ENCODE measurements around the gene PRDM16. TPM values are rescaled to one million over a fixed set of nuclear protein-coding genes. Genes with fewer than 3 reads are reported as not detected.

PRDM16 gene
- polyA plus RNA-seq, 1 of the 3 experiments (the other 2 are of a cell fraction), result not detected

DNA sequence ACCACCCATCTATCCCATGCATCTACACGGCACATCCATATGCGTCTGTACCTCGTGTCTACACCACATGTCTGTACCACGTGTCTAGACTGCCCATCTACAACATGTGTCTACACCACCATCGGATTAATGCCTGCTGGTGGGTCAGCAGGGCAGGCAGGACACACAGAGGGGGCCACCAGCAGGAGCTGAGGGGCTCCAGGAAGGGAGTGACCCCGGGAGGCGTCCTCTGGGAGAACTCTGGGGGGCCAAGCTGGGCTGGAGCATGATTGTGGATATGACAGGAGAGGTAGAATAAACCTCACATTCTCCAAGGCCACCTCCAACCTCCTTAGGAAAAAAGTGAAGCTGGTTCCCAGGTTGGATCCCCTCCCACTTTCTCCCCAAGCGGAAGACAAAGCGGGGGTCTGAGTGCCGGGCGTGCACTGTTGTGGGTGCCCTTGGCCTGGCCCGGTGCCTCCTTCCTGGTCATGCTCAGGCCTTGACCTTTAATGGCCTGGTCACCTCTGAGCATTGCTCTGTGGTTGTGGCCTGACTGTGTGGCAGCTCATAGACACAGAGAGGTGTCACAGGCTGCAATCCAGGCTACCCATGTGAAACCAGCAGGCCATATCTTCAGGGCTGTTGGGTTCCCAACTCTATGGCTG is 48.6 kb upstream of the PRDM16 start:
- POLR2A ChIA-PET, result no interaction called here
- TF ChIP-seq MXI1 (IDR thresholded peaks at IDR 0.05; ENCODE audit: low read depth, low read length) (no peak), FOSL2 (IDR thresholded peaks at IDR 0.05; ENCODE audit: borderline replicate concordance, low read depth) (no peak), NRF1 (IDR thresholded peaks at IDR 0.05; ENCODE audit: low read depth, low read length) (no peak), RCOR1 (IDR thresholded peaks at IDR 0.05; ENCODE audit: low read length) (no peak), GABPA (IDR thresholded peaks at IDR 0.05; ENCODE audit: low read depth) (no peak), TCF12 (IDR thresholded peaks at IDR 0.05) (no peak), SMC3 (IDR thresholded peaks at IDR 0.05; ENCODE audit: low read depth, low read length) (no peak), EZH2phosphoT487 (IDR thresholded peaks at IDR 0.05; ENCODE audit: borderline replicate concordance, low read depth) (no peak)
- TF ChIP-seq, protein P1, sequence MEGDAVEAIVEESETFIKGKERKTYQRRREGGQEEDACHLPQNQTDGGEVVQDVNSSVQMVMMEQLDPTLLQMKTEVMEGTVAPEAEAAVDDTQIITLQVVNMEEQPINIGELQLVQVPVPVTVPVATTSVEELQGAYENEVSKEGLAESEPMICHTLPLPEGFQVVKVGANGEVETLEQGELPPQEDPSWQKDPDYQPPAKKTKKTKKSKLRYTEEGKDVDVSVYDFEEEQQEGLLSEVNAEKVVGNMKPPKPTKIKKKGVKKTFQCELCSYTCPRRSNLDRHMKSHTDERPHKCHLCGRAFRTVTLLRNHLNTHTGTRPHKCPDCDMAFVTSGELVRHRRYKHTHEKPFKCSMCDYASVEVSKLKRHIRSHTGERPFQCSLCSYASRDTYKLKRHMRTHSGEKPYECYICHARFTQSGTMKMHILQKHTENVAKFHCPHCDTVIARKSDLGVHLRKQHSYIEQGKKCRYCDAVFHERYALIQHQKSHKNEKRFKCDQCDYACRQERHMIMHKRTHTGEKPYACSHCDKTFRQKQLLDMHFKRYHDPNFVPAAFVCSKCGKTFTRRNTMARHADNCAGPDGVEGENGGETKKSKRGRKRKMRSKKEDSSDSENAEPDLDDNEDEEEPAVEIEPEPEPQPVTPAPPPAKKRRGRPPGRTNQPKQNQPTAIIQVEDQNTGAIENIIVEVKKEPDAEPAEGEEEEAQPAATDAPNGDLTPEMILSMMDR (IDR thresholded peaks at IDR 0.05), result no peak
- TF ChIP-seq, protein P2, sequence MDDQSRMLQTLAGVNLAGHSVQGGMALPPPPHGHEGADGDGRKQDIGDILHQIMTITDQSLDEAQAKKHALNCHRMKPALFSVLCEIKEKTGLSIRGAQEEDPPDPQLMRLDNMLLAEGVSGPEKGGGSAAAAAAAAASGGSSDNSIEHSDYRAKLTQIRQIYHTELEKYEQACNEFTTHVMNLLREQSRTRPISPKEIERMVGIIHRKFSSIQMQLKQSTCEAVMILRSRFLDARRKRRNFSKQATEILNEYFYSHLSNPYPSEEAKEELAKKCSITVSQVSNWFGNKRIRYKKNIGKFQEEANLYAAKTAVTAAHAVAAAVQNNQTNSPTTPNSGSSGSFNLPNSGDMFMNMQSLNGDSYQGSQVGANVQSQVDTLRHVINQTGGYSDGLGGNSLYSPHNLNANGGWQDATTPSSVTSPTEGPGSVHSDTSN (IDR thresholded peaks at IDR 0.05), result no peak
- 52% methylated on average over 11 of the region's 12 CpGs for WGBS (ENCODE audit: low lambda C conversion rate)
- Histone ChIP-seq H3K9me3 (no peaks in the 10 kb centered on the region), H3K4me2 (no peak overlapping the region), H3K27me3 (ENCODE audit: insufficient read depth) (no peaks in the 10 kb centered on the region), H3K36me3 (replicated peaks in 1 of 2; ENCODE audit: control insufficient read depth in 1 of 2, insufficient read depth in 2 of 2, low read length in 1 of 2) (no peaks in the 10 kb centered on the region), H3K9me2 (no peaks in the 10 kb centered on the region), H4K20me1 (ENCODE audit: insufficient read depth) (no peaks in the 10 kb centered on the region), H3K4me1 (ENCODE audit: control insufficient read depth in 1 of 2, insufficient read depth in 2 of 2, low read depth in 1 of 2, low read length in 1 of 2) (no peaks in the 10 kb centered on the region), H3K9ac (no peak overlapping the region), H2AFZ (ENCODE audit: low read depth) (no peak overlapping the region), H3K79me2 (ENCODE audit: insufficient read depth) (no peaks in the 10 kb centered on the region), H3K27ac (ENCODE audit: low read depth in 2 of 2, low read length in 1 of 2) (no peak overlapping the region), H3F3A (replicated peaks; ENCODE audit: insufficient read depth) (no peaks in the 10 kb centered on the region), H3K4me3 (ENCODE audit: low read depth in 2 of 2, low read length in 1 of 2) (no peak overlapping the region)
- no peak for DNase-seq
- CTCF ChIA-PET, result no interaction called here

DNA sequence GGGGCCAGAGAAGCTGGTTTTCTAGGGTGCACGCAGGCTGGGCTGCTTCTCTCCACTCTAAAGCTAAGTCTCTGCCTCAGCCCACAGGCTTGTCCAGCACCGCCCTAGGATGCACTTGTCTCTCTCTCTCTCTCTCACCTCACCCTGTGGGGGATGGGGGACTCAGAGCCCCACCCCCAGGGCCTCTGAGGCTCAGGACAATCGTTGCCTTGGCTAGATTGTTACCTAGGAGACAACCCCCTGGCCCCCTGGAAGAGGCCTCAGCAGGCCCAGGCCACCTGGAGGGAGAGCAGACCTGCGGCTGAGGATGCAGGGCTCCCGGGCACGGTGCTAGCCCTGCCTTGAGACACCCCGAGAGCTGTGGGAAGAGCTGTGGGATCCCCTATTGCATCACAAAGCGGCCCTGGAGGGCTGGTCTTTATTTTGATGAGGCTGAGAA is 47.8 kb upstream of the PRDM16 start, which contains the start of gene ACTRT2:
TSS of gene ACTRT2 (plus strand) at position 235 of the 439 bp plus-strand sequence. CDS start 220 bp downstream, outside the sequence.
- CTCF ChIA-PET, result no interaction called here
- Histone ChIP-seq H3K4me1 (ENCODE audit: control insufficient read depth in 1 of 2, insufficient read depth in 2 of 2, low read depth in 1 of 2, low read length in 1 of 2) (no peaks in the 10 kb centered on the region), H3K9me3 (no peaks in the 10 kb centered on the region), H3K27ac (ENCODE audit: low read depth in 2 of 2, low read length in 1 of 2) (no peak within 1 kb of the TSS), H3F3A (replicated peaks; ENCODE audit: insufficient read depth) (no peaks in the 10 kb centered on the region), H3K4me2 (no peak within 1 kb of the TSS), H4K20me1 (ENCODE audit: insufficient read depth) (no peaks in the 10 kb centered on the region), H3K9me2 (no peaks in the 10 kb centered on the region), H3K27me3 (ENCODE audit: insufficient read depth) (no peaks in the 10 kb centered on the region), H3K4me3 (ENCODE audit: low read depth in 2 of 2, low read length in 1 of 2) (no peak within 1 kb of the TSS), H2AFZ (ENCODE audit: low read depth) (no peak within 1 kb of the TSS), H3K9ac (no peak within 1 kb of the TSS), H3K79me2 (ENCODE audit: insufficient read depth) (no peaks in the 10 kb centered on the region), H3K36me3 (replicated peaks in 1 of 2; ENCODE audit: control insufficient read depth in 1 of 2, insufficient read depth in 2 of 2, low read length in 1 of 2) (no peaks in the 10 kb centered on the region)
- DNase-seq, result no peak
- TF ChIP-seq GATA2 (CRISPR knock-in tag; IDR thresholded peaks at IDR 0.05), result no peak
- no peak for TF ChIP-seq FOXM1 (IDR thresholded peaks at IDR 0.05; ENCODE audit: low read depth)
- 0% methylated on average over 2 of the region's 8 CpGs for WGBS (ENCODE audit: low lambda C conversion rate)
- POLR2A ChIA-PET, result no interaction called here

Measured in SK-N-SH (cell line).